Neural cell (in vitro differentiated cells): ENCODE data around the gene PIP5K1A. TPM values are rescaled to one million over a fixed set of nuclear protein-coding genes. Genes with fewer than 3 reads are reported as not detected.

Source experiments
- H2AFZ ChIP-seq: fragments of 200-600, 300-800 bp; sonication (generic), shearing (Covaris generic); 2 replicates; pipeline ENCODE4 v1.6.0; 2014; ENCODE audit warnings: low read depth, mild to moderate bottlenecking, antibody characterized with exemption, low read length, moderate library complexity
- H3F3A ChIP-seq: fragments of 200-600 bp; shearing (Covaris generic); 2 replicates; pipeline ENCODE4 v1.6.1; 2016; ENCODE audit warnings: mild to moderate bottlenecking, moderate library complexity, mixed read lengths, antibody characterized with exemption, low read length; ENCODE audit not compliant: insufficient read depth, poor library complexity, severe bottlenecking
- H3K27ac ChIP-seq: fragments of 200-600, 300-800 bp; sonication (generic), shearing (Covaris generic); 2 replicates; pipeline ENCODE4 v1.5.1; 2014; ENCODE audit warnings: mild to moderate bottlenecking, low read length, moderate library complexity
- H3K27me3 ChIP-seq: fragments of 300-800, 200-600 bp; sonication (generic), shearing (Covaris generic); 2 replicates; pipeline ENCODE4 v1.6.0; 2014; ENCODE audit warnings: mild to moderate bottlenecking, low read depth, low read length, moderate library complexity; ENCODE audit not compliant: insufficient read depth
- H3K36me3 ChIP-seq: fragments of 300-800, 200-600 bp; sonication (generic), shearing (Covaris generic); 2 replicates; pipeline ENCODE4 v1.5.1; 2014; ENCODE audit warnings: mild to moderate bottlenecking, antibody characterized with exemption, low read length, moderate library complexity; ENCODE audit not compliant: insufficient read depth
- H3K4me2 ChIP-seq: fragments of 300-800, 200-600 bp; sonication (generic), shearing (Covaris generic); 2 replicates; pipeline ENCODE4 v1.6.0; 2014; ENCODE audit warnings: mild to moderate bottlenecking, low read length
- H3K4me3 ChIP-seq: fragments of 300-800, 200-600 bp; sonication (generic), shearing (Covaris generic); 2 replicates; pipeline ENCODE4 v1.5.1; 2014; ENCODE audit warnings: mild to moderate bottlenecking, low read length, moderate library complexity
- H3K79me2 ChIP-seq: fragments of 200-600 bp; shearing (Covaris generic); replicated peaks from 2 replicates; pipeline ENCODE4 v1.6.0; 2014; ENCODE audit warnings: mild to moderate bottlenecking, low read length, moderate library complexity; ENCODE audit not compliant: insufficient read depth
- H3K9ac ChIP-seq: fragments of 300-800, 200-600 bp; sonication (generic), shearing (Covaris generic); 2 replicates; pipeline ENCODE4 v1.6.1; 2016; ENCODE audit warnings: mild to moderate bottlenecking, low read length, mixed read lengths
- H3K9me2 ChIP-seq: fragments of 200-600 bp; shearing (Covaris generic); 2 replicates; pipeline ENCODE4 v1.6.1; 2016; ENCODE audit warnings: mild to moderate bottlenecking, low read length, mixed read lengths; ENCODE audit not compliant: insufficient read depth
- H3K9me3 ChIP-seq: fragments of 200-600, 300-800 bp; sonication (generic), shearing (Covaris generic); 2 replicates; pipeline ENCODE4 v1.6.1; 2016; ENCODE audit warnings: mild to moderate bottlenecking, mixed run types, low read length, moderate library complexity, mixed read lengths
- H4K20me1 ChIP-seq: fragments of 200-600 bp; shearing (Covaris generic); 2 replicates; pipeline ENCODE4 v1.6.1; 2016; ENCODE audit warnings: mild to moderate bottlenecking, mixed run types; ENCODE audit not compliant: insufficient read depth
- CTCF ChIP-seq: fragments of 450-650 bp; IDR thresholded peaks from 2 replicates; pipeline ENCODE4 v1.5.1; 2014; ENCODE audit warnings: antibody characterized with exemption, mild to moderate bottlenecking, moderate library complexity; ENCODE audit not compliant: poor library complexity, severe bottlenecking
- EP300 ChIP-seq: fragments of 450-650 bp; conservative IDR thresholded peaks from 2 replicates; pipeline ENCODE4 v1.6.1; 2014; ENCODE audit warnings: antibody characterized with exemption, mild to moderate bottlenecking, moderate library complexity; ENCODE audit not compliant: poor library complexity, severe bottlenecking
- EZH2 ChIP-seq: fragments of 200-600, 300-800 bp; shearing (Covaris generic), sonication (generic); IDR thresholded peaks from 2 replicates; pipeline ENCODE4 v1.6.1; 2014; ENCODE audit warnings: antibody characterized with exemption, low read length, borderline replicate concordance, mild to moderate bottlenecking; ENCODE audit not compliant: insufficient read depth, poor library complexity, severe bottlenecking
- MXI1 ChIP-seq: fragments of 450-650 bp; conservative IDR thresholded peaks from 2 replicates; pipeline ENCODE4 v1.6.1; 2014; ENCODE audit warnings: antibody characterized with exemption, mild to moderate bottlenecking; ENCODE audit not compliant: poor library complexity, severe bottlenecking
- POLR2AphosphoS5 ChIP-seq: IDR thresholded peaks from 2 replicates; pipeline ENCODE4 v1.6.1; 2012
- RAD21 ChIP-seq: fragments of 450-650 bp; conservative IDR thresholded peaks from 2 replicates; pipeline ENCODE4 v1.6.1; 2014; ENCODE audit warnings: antibody characterized with exemption, mild to moderate bottlenecking, moderate library complexity
- REST ChIP-seq: IDR thresholded peaks from 2 replicates; pipeline ENCODE4 v1.6.1; 2012; ENCODE audit warnings: borderline replicate concordance
- SMC3 ChIP-seq: fragments of 450-650 bp; conservative IDR thresholded peaks from 2 replicates; pipeline ENCODE4 v1.6.1; 2014; ENCODE audit warnings: antibody characterized with exemption, mild to moderate bottlenecking, moderate library complexity; ENCODE audit not compliant: poor library complexity
- TAF1 ChIP-seq: IDR thresholded peaks from 2 replicates; pipeline ENCODE4 v1.6.1; 2012; ENCODE audit warnings: low read depth
- polyA plus RNA-seq: library from polyadenylated mRNA; depleted of rRNA; stranded (reverse); fragments of >200 nt; gene quantifications from 2 replicates; pipeline ENCODE4 v1.2.3, GENCODE V29; 2014

The PIP5K1A gene
- polyA plus RNA-seq, 1 donor from 2014 or later, result 66.4 TPM

DNA sequence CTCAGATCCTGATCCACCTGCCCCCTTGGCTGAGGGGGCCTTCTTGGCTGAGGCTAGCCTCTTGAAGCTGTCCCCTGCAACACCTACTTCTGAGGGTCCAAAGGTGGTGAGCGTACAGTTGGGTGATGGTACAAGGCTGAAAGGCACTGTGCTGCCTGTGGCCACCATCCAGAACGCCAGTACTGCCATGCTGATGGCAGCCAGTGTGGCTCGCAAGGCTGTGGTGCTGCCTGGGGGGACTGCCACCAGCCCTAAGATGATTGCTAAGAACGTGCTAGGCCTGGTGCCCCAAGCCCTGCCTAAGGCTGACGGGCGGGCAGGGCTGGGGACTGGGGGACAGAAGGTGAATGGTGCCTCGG, 89.0 kb downstream of the PIP5K1A start:
- no peaks in the 10 kb centered on the region for H3K9me3 ChIP-seq
- H3K4me3 ChIP-seq, result no peak overlapping the region
- H4K20me1 ChIP-seq, result no peaks in the 10 kb centered on the region
- H3K9ac ChIP-seq, result no peak overlapping the region
- H3K79me2 ChIP-seq, result peaks cover 12% of the 10 kb centered on the region
- peaks cover 11% of the 10 kb centered on the region for H3K36me3 ChIP-seq
- H3K27me3 ChIP-seq, result no peaks in the 10 kb centered on the region
- H3F3A ChIP-seq, result no peaks in the 10 kb centered on the region
- H3K4me2 ChIP-seq, result no peak overlapping the region
- H2AFZ ChIP-seq, result no peak overlapping the region
- H3K9me2 ChIP-seq, result no peaks in the 10 kb centered on the region
- no peak overlapping the region for H3K27ac ChIP-seq
- no peak for TF ChIP-seq REST
- TF ChIP-seq TAF1, result no peak
- TF ChIP-seq SMC3, result no peak
- TF ChIP-seq CTCF, result no peak
- TF ChIP-seq EZH2, result no peak
- no peak for TF ChIP-seq RAD21
- no peak for TF ChIP-seq POLR2AphosphoS5
- no peak for TF ChIP-seq EP300
- TF ChIP-seq MXI1, result no peak

DNA sequence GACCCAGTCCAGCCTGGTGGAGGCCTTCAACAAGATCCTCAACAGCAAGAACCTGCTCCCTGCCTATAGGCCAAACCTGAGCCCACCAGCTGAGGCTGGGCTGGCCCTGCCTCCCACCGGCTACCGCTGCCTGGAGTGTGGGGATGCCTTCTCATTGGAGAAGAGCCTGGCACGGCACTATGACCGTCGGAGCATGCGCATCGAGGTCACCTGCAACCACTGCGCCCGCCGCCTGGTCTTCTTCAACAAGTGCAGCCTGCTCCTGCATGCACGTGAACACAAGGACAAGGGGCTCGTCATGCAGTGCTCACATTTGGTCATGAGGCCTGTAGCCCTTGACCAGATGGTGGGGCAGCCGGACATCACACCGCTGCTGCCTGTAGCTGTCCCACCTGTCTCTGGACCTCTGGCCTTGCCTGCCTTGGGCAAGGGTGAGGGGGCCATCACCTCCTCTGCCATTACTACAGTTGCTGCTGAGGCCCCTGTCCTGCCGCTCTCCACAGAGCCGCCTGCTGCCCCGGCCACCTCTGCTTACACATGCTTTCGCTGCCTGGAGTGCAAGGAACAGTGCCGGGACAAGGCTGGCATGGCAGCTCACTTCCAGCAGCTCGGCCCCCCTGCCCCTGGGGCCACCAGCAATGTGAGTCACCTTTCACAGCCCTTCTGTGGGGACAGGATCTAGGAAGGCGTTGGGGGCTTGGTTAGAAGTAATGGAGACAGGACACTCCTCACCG, 89.6 kb downstream of the PIP5K1A start:
- no peaks in the 10 kb centered on the region for H3F3A ChIP-seq
- H4K20me1 ChIP-seq, result no peaks in the 10 kb centered on the region
- peaks cover 6% of the 10 kb centered on the region for H3K79me2 ChIP-seq
- H3K36me3 ChIP-seq, result peaks cover 11% of the 10 kb centered on the region
- no peak overlapping the region for H3K9ac ChIP-seq
- H3K27ac ChIP-seq, result no peak overlapping the region
- no peaks in the 10 kb centered on the region for H3K9me3 ChIP-seq
- H3K4me2 ChIP-seq, result no peak overlapping the region
- no peak overlapping the region for H3K4me3 ChIP-seq
- no peak overlapping the region for H2AFZ ChIP-seq
- no peaks in the 10 kb centered on the region for H3K9me2 ChIP-seq
- TF ChIP-seq SMC3 (no peak), MXI1 (no peak), REST (no peak), POLR2AphosphoS5 (no peak), EZH2 (no peak), RAD21 (no peak), EP300 (no peak)
- H3K27me3 ChIP-seq, result no peaks in the 10 kb centered on the region
